Activated CD4-positive, alpha-beta T cell treated with anti-CD3 and anti-CD28 coated beads for 36 hours (primary cell): Measurements from ENCODE around the gene FOXC2. TPM values are rescaled to one million over a fixed set of nuclear protein-coding genes. Genes with fewer than 3 reads are reported as not detected.

ENCODE experiments used
- ATAC-seq: fragments of 200-7000 bp; cut with Tn5 transposase; one replicate; pipeline ENCODE4 v1.10.0; 2021; ENCODE audit warnings: mild to moderate bottlenecking, moderate library complexity
- CTCF ChIA-PET: fragments of 350-600 bp; sonication (Branson Sonifier 250); formaldehyde crosslinking; loops from one replicate; lab custom pipeline; 2021; ENCODE audit warnings: antibody characterized with exemption; lab: Charles Lee
- POLR2A ChIA-PET: fragments of 350-600 bp; sonication (Branson Sonifier 250); formaldehyde crosslinking; loops from one replicate; lab custom pipeline; 2021; ENCODE audit warnings: antibody characterized with exemption, inconsistent platforms; lab: Charles Lee
- DNase-seq: peaks from one replicate; pipeline ENCODE4 v3.0.0-alpha.2; 2020
- H3K27ac Mint-ChIP-seq: one replicate; pipeline ENCODE4 v1.8.0; 2021; ENCODE audit warnings: mixed read lengths
- H3K27me3 Mint-ChIP-seq: one replicate; pipeline ENCODE4 v1.8.0; 2021; ENCODE audit warnings: mixed read lengths
- H3K36me3 Mint-ChIP-seq: one replicate; pipeline ENCODE4 v1.8.0; 2021; ENCODE audit warnings: low read depth, mixed read lengths
- H3K4me1 Mint-ChIP-seq: one replicate; pipeline ENCODE4 v1.8.0; 2021; ENCODE audit warnings: mixed read lengths
- H3K4me3 Mint-ChIP-seq: one replicate; pipeline ENCODE4 v1.8.0; 2021; ENCODE audit warnings: mild to moderate bottlenecking, moderate library complexity, mixed read lengths
- H3K9me3 Mint-ChIP-seq: one replicate; pipeline ENCODE4 v1.8.0; 2021; ENCODE audit warnings: low read depth, mixed read lengths
- intact Hi-C, 2 experiments: fragments of 100-400 bp; cut with DNase I in 1 of 2; cut with micrococcal nuclease in 1 of 2; formaldehyde crosslinking; loops; one replicate each; pipeline versions ENCODE4 v1.14.2 to v1.15.1; 2022 to 2024; cut with DNase I, micrococcal nuclease
- total RNA-seq, 2 experiments: library from RNA; stranded (reverse); gene quantifications; one replicate each; pipeline ENCODE4 v1.2.3, GENCODE V29; 2021

The FOXC2 gene
- total RNA-seq, 2 experiments from 2014 or later: not detected

DNA sequence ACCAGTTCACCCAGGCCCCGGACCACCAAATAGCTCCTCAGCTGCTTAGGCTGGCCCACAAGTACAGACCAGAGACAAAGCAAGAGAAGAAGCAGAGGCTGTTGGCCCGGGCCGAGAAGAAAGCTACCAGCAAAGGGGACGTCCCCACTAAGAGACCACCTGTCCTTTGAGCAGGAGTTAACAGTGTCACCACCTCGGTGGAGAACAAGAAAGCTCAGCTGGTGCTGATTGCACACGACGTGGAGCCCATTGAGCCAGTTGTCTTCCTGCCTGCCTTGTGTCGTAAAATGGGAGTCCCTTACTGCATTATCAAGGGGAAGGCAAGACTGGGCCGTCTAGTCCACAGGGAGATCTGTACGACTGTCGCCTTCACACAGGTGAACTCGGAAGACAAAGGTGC lies 40.9 kb upstream of the FOXC2 start:
- no peak overlapping the region for H3K4me3 Mint-ChIP-seq
- H3K4me1 Mint-ChIP-seq: no peaks in the 10 kb centered on the region
- intact Hi-C loops: no loop called here
- no peaks in the 10 kb centered on the region for H3K9me3 Mint-ChIP-seq
- DNase-seq: no peak
- no peak overlapping the region for H3K27ac Mint-ChIP-seq
- ATAC-seq: no peak
- CTCF ChIA-PET: interaction anchor here (0.9 kb wide), 1 partner anchor 15 kb away, joined by 3 read pairs; the partner anchor contains the start of gene FOXF1
- peaks cover 15% of the 10 kb centered on the region for H3K36me3 Mint-ChIP-seq
- H3K27me3 Mint-ChIP-seq: peaks cover 4% of the 10 kb centered on the region
- POLR2A ChIA-PET: no interaction called here

DNA sequence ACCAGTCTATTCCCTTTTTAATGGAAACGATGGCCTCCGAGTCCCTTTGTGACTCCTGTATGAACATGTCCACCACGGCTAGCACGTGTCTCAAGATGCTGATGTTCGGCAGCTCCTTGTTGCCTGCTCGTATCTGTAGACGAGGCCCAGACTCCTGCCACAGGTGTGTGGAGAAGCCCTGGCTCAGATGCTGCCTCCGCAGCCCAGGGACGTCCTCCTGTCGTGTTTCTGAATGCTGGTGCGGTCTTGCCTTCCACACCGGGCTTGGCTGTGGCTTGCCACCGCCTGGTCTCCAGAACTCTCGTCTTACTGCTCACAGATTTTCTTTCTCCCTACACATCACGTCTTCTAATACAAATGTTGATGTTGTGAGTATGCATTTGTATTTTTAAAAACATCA lies 39.3 kb upstream of the FOXC2 start:
- ChIA-PET POLR2A (no interaction called here), CTCF (interaction anchor here (0.7 kb wide), 1 partner anchor 33 kb away, joined by 3 read pairs; no protein-coding TSS in a partner anchor)
- no peaks in the 10 kb centered on the region for H3K9me3 Mint-ChIP-seq
- ATAC-seq (no peak), DNase-seq (no peak)
- peaks cover 15% of the 10 kb centered on the region for H3K36me3 Mint-ChIP-seq
- H3K4me3 Mint-ChIP-seq: no peak overlapping the region
- H3K27ac Mint-ChIP-seq: no peak overlapping the region
- H3K4me1 Mint-ChIP-seq: no peaks in the 10 kb centered on the region
- H3K27me3 Mint-ChIP-seq: no peaks in the 10 kb centered on the region
- intact Hi-C loops: no loop called here

- Mint-ChIP-seq H3K36me3 (peaks cover 15% of the 10 kb centered on the region), H3K4me3 (no peak overlapping the region), H3K27ac (no peak overlapping the region), H3K4me1 (no peaks in the 10 kb centered on the region), H3K27me3 (no peaks in the 10 kb centered on the region), H3K9me3 (no peaks in the 10 kb centered on the region)
- CTCF ChIA-PET: no interaction called here
- POLR2A ChIA-PET: no interaction called here
- intact Hi-C loops: no loop called here
- ATAC-seq: no peak
- no peak for DNase-seq
Observed at GRCh38 chr16:86528061-86528929, 38.3 kb upstream of the FOXC2 start.

DNA sequence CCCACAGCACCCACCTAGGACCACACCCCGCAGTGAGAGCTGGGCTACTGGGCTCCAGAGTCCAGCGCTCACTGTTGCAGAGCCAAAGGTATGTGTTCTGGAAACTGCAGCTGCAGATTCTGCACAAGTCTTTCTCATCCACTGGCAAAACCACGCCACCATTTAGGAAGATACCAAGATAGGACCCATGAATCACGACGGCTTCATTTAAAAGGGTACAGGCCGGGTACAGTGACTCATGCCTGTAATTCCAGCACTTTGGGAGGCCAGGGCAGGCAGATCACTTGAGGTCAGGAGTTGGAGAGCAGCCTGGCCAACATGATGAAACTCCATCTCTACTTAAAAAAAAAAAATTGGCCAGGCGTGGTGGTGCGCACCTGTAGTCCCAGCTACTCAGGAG lies 37.5 kb upstream of the FOXC2 start:
- CTCF ChIA-PET: no interaction called here
- POLR2A ChIA-PET: interaction anchor here (0.5 kb wide), 1 partner anchor 872 kb away, joined by 3 read pairs; no protein-coding TSS in a partner anchor
- peaks cover 15% of the 10 kb centered on the region for H3K36me3 Mint-ChIP-seq
- no peaks in the 10 kb centered on the region for H3K27me3 Mint-ChIP-seq
- no peaks in the 10 kb centered on the region for H3K4me1 Mint-ChIP-seq
- no peak for ATAC-seq
- no peak for DNase-seq
- intact Hi-C loops: no loop called here
- H3K4me3 Mint-ChIP-seq: no peak overlapping the region
- H3K9me3 Mint-ChIP-seq: no peaks in the 10 kb centered on the region
- H3K27ac Mint-ChIP-seq: no peak overlapping the region

GRCh38 chr16:86530251-86531190 lies 36.1 kb upstream of the FOXC2 start:
- peaks cover 15% of the 10 kb centered on the region for H3K36me3 Mint-ChIP-seq
- no peaks in the 10 kb centered on the region for H3K27me3 Mint-ChIP-seq
- ChIA-PET POLR2A (no interaction called here), CTCF (interaction anchor here (0.6 to 0.7 kb wide), 2 partner anchors 134 to 454 kb away, joined by 3 read pairs; no protein-coding TSS in a partner anchor)
- DNase-seq (no peak), ATAC-seq (no peak)
- H3K4me3 Mint-ChIP-seq: no peak overlapping the region
- H3K27ac Mint-ChIP-seq: no peak overlapping the region
- intact Hi-C loops: no loop called here
- H3K4me1 Mint-ChIP-seq: no peaks in the 10 kb centered on the region
- no peaks in the 10 kb centered on the region for H3K9me3 Mint-ChIP-seq

- no peak for DNase-seq
Observed at GRCh38 chr16:86531191-86531545, 35.5 kb upstream of the FOXC2 start.

GRCh38 chr16:86531641-86532525 lies 34.7 kb upstream of the FOXC2 start:
- Mint-ChIP-seq H3K4me1 (no peaks in the 10 kb centered on the region), H3K36me3 (peaks cover 23% of the 10 kb centered on the region), H3K9me3 (no peaks in the 10 kb centered on the region), H3K27me3 (no peaks in the 10 kb centered on the region), H3K4me3 (no peak overlapping the region), H3K27ac (no peak overlapping the region)
- ChIA-PET CTCF (no interaction called here), POLR2A (no interaction called here)
- DNase-seq (no peak), ATAC-seq (no peak)
- intact Hi-C loops: no loop called here

More at GRCh38 chr16:86531191-86531545, 35.5 kb upstream of the FOXC2 start:
- Mint-ChIP-seq H3K36me3 (peaks cover 17% of the 10 kb centered on the region), H3K27ac (no peak overlapping the region), H3K4me1 (no peaks in the 10 kb centered on the region), H3K4me3 (no peak overlapping the region), H3K27me3 (no peaks in the 10 kb centered on the region), H3K9me3 (no peaks in the 10 kb centered on the region)
- intact Hi-C loops: no loop called here
- ChIA-PET POLR2A (no interaction called here), CTCF (interaction anchor here (0.6 kb wide), 1 partner anchor 135 kb away, joined by 3 read pairs; no protein-coding TSS in a partner anchor)
- no peak for ATAC-seq

DNA sequence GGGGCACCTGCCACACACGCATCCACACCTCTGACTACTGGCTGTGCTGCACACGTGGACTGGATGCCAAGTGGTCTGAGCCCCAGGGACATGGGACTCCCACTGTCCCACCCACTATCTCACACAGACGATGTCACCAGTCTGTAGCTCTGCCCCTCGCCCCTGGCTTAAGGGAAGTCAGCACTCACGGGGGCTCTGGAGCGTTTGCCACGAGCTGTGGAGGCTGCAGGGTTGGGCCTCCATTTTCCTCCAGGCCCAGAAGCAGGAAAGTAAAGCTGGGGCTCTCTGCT lies 34.2 kb upstream of the FOXC2 start:
- Mint-ChIP-seq H3K4me3 (no peak overlapping the region), H3K27ac (no peak overlapping the region), H3K9me3 (no peaks in the 10 kb centered on the region), H3K27me3 (no peaks in the 10 kb centered on the region), H3K4me1 (no peaks in the 10 kb centered on the region), H3K36me3 (peaks cover 22% of the 10 kb centered on the region)
- CTCF ChIA-PET: no interaction called here
- POLR2A ChIA-PET: no interaction called here
- DNase-seq (no peak), ATAC-seq (no peak)
- intact Hi-C loops: no loop called here

DNA sequence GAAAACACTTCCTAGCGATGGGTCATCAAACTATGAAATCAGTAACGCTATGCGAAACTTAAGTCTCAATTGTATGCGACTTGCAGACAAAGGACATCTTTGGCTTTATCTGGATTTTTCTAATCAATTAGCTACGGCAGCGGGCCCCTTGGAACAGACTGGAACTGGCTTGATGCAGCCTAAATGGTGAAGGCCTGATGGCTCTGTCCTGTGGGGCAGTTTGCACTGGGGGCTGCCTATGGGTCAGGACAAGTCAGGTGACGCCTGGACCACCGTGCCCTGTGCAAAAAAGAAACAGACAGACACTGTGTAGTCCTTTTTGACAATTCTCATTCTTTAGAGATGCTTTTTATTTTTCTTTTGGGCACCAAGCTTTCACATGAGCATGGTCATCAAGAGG lies 33.6 kb upstream of the FOXC2 start:
- ATAC-seq: no peak
- Mint-ChIP-seq H3K4me3 (no peak overlapping the region), H3K27ac (no peak overlapping the region), H3K36me3 (peaks cover 20% of the 10 kb centered on the region), H3K4me1 (no peaks in the 10 kb centered on the region), H3K27me3 (no peaks in the 10 kb centered on the region), H3K9me3 (no peaks in the 10 kb centered on the region)
- DNase-seq: no peak
- intact Hi-C loops: no loop called here
- CTCF ChIA-PET: interaction anchor here (0.8 kb wide), 1 partner anchor 15 kb away, joined by 3 read pairs; no protein-coding TSS in a partner anchor
- POLR2A ChIA-PET: no interaction called here

GRCh38 chr16:86533767-86534351 lies 32.8 kb upstream of the FOXC2 start:
- H3K36me3 Mint-ChIP-seq: peaks cover 22% of the 10 kb centered on the region
- no peak overlapping the region for H3K4me3 Mint-ChIP-seq
- H3K27ac Mint-ChIP-seq: no peak overlapping the region
- ATAC-seq (no peak), DNase-seq (no peak)
- H3K9me3 Mint-ChIP-seq: no peaks in the 10 kb centered on the region
- intact Hi-C loops: no loop called here
- no peaks in the 10 kb centered on the region for H3K27me3 Mint-ChIP-seq
- ChIA-PET POLR2A (no interaction called here), CTCF (interaction anchor here (0.8 kb wide), 1 partner anchor 16 kb away, joined by 3 read pairs; no protein-coding TSS in a partner anchor)
- H3K4me1 Mint-ChIP-seq: no peaks in the 10 kb centered on the region
